GM18873 (cell line): Measurements from ENCODE around the gene TFPT.
"Not testable (repeated sequence)": the region's sequence is repeated elsewhere in the genome, so short reads cannot be mapped to it uniquely, and the experiment has no call there.

Source experiments
- ATAC-seq: cut with Tn5 transposase; IDR thresholded peaks from one replicate; pipeline ENCODE4 v1.9.1; 2021; ENCODE audit warnings: mild to moderate bottlenecking, moderate library complexity, moderate number of reproducible peaks; ENCODE audit not compliant: unreplicated experiment, low FRiP score

TFPT gene

GRCh38 chr19:54125713-54126112 lies 10.3 kb upstream of the TFPT start:
- no peak for ATAC-seq

GRCh38 chr19:54124393-54124792 lies 8.9 kb upstream of the TFPT start:
- ATAC-seq: no peak

DNA sequence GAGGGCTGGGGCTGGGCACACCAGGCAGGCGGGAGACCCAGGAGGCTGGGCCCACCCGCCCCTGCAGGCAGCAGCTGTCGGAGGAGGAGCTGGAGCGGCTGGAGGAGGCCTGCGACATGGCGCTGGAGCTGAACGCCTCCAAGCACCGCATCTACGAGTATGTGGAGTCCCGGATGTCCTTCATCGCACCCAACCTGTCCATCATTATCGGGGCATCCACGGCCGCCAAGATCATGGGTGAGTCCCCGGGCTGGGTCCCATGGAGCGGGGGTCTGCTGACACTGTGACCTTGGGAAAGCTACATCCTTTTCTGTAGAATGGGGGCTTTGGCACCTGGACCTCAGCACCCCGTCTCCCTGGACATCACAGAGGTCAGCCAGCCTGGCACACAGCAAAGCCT lies 8.2 kb upstream of the TFPT start:
- ATAC-seq: no peak

DNA sequence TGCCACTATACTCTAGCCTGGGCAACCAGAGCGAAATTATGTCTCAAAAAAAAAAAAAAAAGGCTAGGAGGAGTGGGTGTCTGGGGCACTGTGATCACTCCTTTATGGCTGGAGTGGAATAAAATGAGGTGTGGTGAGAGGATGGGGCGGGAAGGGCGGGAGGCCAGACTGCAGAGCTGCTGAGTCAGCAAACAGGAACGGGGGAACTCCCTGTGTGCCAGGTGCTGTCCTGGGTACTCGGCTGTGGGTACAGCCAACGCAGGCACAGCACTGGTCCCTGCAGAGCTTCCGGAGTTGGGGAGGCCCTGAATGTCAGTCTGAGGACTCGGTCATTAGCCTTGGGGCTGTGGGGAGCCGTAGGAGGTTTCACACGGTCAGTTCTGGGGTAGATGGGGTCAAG lies 5.8 kb upstream of the TFPT start:
- ATAC-seq: no peak

DNA sequence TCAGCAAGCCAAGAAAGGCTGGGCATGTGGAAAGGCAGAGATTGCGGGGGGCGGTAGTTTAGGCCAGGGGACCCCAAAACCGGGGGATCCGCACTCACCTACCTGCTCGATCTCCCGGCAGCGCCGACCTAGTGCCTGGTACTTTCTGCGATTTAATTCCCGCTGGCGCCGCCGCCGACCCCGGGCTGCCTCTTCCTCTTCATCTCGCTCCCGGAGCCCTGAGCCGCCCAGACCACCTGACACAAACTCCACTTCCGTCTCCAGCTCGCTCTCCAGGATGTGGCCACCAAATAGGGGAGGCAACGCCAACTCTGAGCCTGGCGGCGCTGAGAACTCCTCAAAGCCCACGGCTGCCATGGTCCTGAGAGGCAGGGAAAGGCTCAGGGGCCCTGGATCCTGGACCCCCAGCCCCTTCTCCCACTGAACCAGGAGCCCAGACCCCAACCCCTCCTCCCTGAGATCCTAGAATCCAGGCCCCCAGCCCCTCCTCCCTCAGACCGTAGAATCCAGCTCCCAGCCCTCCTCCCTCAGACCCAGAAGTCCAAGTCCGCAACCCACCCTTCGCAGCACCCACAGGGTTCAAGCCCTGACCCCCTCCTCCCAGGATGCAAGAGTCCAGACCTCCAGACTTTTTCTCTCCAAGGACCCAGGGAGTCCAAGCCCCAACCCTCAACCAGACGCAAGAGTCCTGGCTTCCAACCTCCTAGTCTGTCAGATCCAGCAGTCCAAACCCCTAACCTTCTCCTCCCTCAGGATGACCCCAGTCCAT lies 933 bp downstream of the TFPT start:
- ATAC-seq: no peak

GRCh38 chr19:54109651-54110050 lies 5.8 kb downstream of the TFPT start:
- ATAC-seq: no peak

DNA sequence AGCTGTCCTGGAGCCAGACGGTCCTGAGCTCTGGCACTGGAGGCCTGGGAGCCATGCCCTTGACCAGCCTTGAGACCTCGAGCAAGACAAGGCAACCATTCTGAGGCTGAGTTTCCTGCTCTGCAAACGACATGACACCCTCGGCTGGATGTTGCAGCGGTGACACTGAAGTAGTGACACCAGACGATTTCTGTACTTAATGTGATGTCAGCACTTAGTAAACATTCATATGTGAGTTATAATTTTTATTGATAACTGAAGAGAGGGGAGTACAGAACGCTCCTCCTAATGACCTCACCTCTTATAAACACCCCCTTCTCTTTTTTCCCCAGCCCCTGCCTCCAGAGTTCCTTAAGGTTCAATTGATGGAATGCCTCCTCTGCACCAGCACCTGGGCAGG lies 7.0 kb downstream of the TFPT start:
- ATAC-seq: no peak

- ATAC-seq: no peak
Observed at GRCh38 chr19:54107876-54108490, 7.5 kb downstream of the TFPT start.

DNA sequence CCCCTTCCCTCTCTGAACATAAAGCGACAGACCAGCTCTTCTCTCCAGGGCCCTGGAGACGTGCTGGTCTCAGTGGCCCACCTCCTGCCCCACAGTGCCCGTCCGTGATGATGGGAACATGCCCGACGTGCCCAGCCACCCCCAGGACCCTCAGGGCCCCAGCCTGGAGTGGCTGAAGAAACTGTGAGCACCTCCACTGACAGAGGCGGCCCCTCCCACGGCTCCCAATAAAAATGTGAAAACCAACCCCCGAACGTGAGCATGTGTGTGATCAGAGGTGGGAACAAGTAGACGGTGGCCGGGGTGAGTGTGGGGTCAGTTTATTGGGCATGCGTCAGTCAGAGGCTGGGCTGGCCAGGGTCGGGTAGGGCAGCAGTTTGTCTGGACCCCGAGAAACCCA lies 8.7 kb downstream of the TFPT start:
- ATAC-seq: no peak

DNA sequence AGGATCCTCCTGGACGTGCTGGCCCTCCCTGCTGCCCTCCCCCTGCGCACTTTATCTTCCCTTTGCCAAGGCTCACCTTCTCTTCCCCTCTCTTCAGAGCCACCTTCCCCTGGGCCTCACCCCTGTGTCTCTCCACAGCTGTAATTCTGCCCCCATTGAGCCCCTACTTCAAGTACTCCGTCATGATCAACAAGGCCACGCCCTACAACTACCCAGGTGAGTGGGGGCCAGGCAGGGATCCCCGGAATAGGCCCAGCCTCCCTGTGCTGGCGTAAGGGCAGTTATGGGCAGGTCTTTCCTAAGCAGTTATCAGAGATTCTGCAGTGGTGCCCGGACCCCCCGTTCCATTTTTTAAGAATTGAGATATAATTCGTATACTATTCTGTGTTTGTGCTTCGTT lies 9.7 kb downstream of the TFPT start:
- no peak for ATAC-seq

DNA sequence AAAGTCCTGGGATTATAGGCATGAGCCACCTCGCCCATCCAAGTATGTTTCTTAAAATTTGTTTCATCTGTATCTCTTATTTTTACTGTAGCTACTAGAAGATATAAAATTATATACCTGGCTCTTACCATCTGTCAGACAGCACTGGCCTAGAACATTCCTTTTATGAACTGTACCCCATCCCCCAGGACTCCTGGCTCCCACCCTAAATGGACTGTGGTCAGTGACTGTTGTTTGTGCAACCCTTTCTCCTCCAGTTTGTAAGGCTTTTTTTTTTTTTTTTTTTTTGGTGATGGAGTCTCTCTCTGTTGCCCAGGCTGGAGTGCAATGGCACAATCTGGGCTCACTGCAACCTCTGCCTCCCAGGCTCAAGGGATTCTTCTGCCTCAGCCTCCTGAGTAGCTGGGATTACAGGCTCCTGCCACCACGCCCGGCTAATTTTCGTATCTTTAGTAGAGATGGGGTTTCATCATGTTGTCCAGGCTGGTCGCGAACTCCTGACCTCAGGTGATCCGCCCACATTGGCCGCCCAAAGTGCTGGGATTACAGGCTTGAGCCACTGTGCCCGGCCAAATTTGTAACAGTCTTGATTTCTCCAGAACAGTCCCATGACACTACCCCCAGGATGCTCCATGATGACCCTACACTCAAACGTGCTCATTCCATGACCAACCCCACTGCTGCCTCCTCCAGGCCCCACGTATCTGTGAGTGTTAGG lies 10.3 kb downstream of the TFPT start:
- ATAC-seq: no peak

DNA sequence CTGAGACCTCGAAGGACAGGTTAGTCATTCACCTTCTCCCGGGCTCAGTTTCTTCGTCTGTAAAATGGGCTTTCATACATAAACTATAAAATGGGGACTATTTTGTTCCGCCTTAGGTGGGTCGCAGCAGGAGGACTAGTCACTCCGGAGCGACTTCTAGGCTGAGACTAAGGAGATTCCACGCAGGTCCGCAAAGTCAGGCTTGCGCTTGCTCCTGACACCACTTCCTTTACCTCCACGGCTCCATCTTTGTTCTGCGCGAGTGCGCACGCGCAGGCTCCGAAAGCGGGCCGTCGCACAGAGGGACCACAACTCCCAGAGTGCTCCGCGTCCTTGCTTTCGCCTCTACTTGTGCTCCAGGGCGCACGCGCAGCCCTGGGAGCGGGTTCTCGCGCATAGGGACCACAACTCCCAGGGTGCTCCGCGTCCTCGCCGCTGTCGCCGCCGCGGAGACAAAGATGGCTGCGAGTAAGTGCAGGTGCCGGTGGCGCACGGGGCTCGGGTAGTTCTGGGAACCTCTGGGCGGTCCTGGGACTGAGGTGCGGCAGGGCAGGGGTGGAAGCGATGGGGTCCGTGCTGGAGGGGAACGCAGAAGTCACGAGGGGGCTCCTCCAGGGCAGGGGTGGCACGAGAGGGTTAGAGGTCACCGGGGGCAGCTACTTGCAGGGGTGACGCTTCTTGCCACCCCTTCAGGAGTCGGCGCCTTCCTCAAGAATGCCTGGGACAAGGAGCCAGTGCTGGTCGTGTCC lies 12.9 kb downstream of the TFPT start, which contains the start of gene NDUFA3:
Gene NDUFA3 (plus strand): TSS at position 435 of the 749 bp plus-strand sequence. CDS start 24 bp downstream, at position 459.
- ATAC-seq: peak; percentile 91

- ATAC-seq: no peak
Observed at GRCh38 chr19:54100561-54100960, 14.9 kb downstream of the TFPT start, which contains the start of gene OSCAR. Gene OSCAR (minus strand): TSS chr19:54100803. CDS start chr19:54100792, 11 bp downstream.

GRCh38 chr19:54099903-54100255 lies 15.6 kb downstream of the TFPT start:
- ATAC-seq: not testable (repeated sequence)

DNA sequence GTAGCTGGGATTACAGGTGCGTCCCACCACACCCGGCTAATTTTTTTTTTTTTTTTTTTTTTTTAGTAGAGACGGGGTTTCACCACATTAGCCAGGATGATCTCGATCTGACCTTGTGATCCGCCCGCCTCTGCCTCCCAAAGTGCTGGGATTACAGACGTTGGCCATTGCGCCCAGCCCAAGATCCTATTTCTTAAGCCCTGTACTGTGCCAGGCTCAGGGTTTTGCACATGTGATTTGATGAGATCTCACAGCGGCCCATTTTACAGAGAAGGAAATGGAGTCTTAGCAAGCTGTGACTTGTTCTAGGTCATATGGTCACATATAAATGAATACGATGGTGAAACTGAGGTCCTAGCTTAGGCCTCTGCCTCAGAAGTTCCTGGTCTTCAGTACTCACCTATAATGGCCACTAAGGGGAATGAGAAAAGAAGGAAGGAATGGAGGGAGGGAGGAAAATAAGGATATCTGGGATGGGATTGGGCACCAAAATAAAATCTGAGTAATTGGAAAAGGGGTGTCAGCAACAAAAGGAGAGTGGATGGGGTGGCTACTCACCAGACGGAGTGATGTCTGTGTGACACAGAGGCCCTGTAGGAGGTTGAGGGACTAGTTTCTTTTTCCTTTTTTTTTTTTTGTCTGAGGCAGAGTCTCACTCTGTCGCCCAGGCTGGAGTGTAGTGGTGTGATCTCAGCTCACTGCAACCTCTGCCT lies 16.1 kb downstream of the TFPT start:
- no peak for ATAC-seq

DNA sequence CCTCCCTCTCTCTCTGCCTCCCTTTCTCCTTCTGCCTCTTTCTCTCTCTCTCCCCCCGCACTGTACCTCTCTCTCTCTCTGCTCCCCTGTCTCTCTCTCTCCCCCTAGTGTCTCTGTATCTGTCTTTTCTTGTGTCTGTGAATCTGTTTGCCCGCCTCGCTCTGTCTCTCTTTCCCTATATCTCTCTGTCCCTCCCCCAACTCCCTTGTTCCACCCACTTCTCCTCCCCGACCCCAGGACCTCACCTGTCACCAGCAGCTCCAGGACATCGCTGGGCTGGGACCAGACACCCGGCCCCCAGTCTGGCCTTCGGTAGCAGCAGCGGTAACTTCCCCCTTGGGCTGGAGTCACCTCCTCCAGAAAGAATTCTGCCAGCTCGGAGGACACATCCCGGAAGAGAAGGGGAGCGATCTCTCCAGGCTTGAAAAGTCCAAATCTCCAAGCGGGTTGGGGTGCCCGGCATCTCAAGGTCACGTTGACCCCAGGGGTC lies 18.8 kb downstream of the TFPT start:
- no peak for ATAC-seq

- not testable (repeated sequence) for ATAC-seq
Observed at GRCh38 chr19:54095859-54096616, 19.4 kb downstream of the TFPT start.

GRCh38 chr19:54095136-54095858 lies 20.2 kb downstream of the TFPT start:
- no peak for ATAC-seq
